Activated CD4-positive, alpha-beta T cell treated with anti-CD3 and anti-CD28 coated beads, Interleukin-2, amount 50 U/mL, for 24 hours (primary cell): ENCODE results near the gene KL.

Experiments used
- DNase-seq, 2 donors: peaks; one replicate each; pipeline ENCODE4 v3.0.0-alpha.2; 2020; ENCODE audit warnings: low read depth in 1 of 2, low spot score in 1 of 2

KL gene

GRCh38 chr13:33078263-33078662 is 62.0 kb downstream of the KL start:
- DNase-seq, result no peak

- DNase-seq, result no peak
These were observed 63.7 kb downstream of the KL start for GRCh38 chr13:33079960-33080359.

- DNase-seq, result no peak
These were observed 64.9 kb downstream of the KL start for GRCh38 chr13:33080972-33081590.

GRCh38 chr13:33081666-33082065 is 65.4 kb downstream of the KL start:
- DNase-seq, result no peak

- DNase-seq, result no peak
These were observed 66.8 kb downstream of the KL start for GRCh38 chr13:33083054-33083453.

- DNase-seq, result no peak
These were observed 70.9 kb downstream of the KL start for GRCh38 chr13:33087091-33087490.

GRCh38 chr13:33087790-33088189 is 71.6 kb downstream of the KL start:
- DNase-seq, result no peak

- no peak for DNase-seq
These were observed 73.1 kb downstream of the KL start for GRCh38 chr13:33089311-33089710.

GRCh38 chr13:33090755-33091414 is 74.7 kb downstream of the KL start:
- no peak for DNase-seq

GRCh38 chr13:33091415-33091774 is 75.2 kb downstream of the KL start:
- no peak for DNase-seq

GRCh38 chr13:33092073-33092987 is 76.1 kb downstream of the KL start:
- DNase-seq, result no peak

GRCh38 chr13:33096886-33097605 is 80.8 kb downstream of the KL start:
- no peak for DNase-seq

GRCh38 chr13:33099860-33100259 is 83.6 kb downstream of the KL start:
- DNase-seq, result no peak

- DNase-seq, result no peak
These were observed 84.7 kb downstream of the KL start for GRCh38 chr13:33100886-33101285.

- DNase-seq, result no peak
These were observed 85.6 kb downstream of the KL start for GRCh38 chr13:33101835-33102234.

GRCh38 chr13:33103457-33103856 is 87.2 kb downstream of the KL start:
- DNase-seq, result no peak

- DNase-seq, result no peak
These were observed 89.3 kb downstream of the KL start for GRCh38 chr13:33105387-33106005.

- DNase-seq, result no peak
These were observed 90.6 kb downstream of the KL start for GRCh38 chr13:33106656-33107360.

GRCh38 chr13:33107361-33107760 is 91.1 kb downstream of the KL start:
- no peak for DNase-seq

GRCh38 chr13:33108620-33109019 is 92.4 kb downstream of the KL start:
- no peak for DNase-seq
